ENCODE measurements around the gene MACROH2A1. TPM values are rescaled to one million over a fixed set of nuclear protein-coding genes. Genes with fewer than 3 reads are reported as not detected.

MACROH2A1 gene
- total RNA-seq, 4 donors from 2014 or later, result 278 to 355 (median 319) TPM

GRCh38 chr5:135446206-135446605, 47.2 kb upstream of the MACROH2A1 start:
- Histone ChIP-seq H3K27ac (no peak overlapping the region), H3K4me1 (peaks cover 0 to 13% (median 0%) of the 10 kb centered on the region in 3 donors), H3K36me3 (no peaks in the 10 kb centered on the region), H3K27me3 (peaks cover 0 to 36% (median 0%) of the 10 kb centered on the region in 4 donors), H3K9me3 (no peaks in the 10 kb centered on the region), H3K4me3 (no peak overlapping the region)
- 60 to 91% methylated on average over 1 to 9 of the region's 9 CpGs for WGBS, 2 donors
- no peak for TF ChIP-seq POLR2A (IDR thresholded peaks at IDR 0.05)
- TF ChIP-seq CTCF (IDR thresholded peaks at IDR 0.05), result no peak
- no peak for DNase-seq
- intact Hi-C loops (cut with DNase I), result no loop called here

- intact Hi-C loops (cut with DNase I), result no loop called here
- H3K36me3 ChIP-seq, result no peaks in the 10 kb centered on the region
- no peak overlapping the region for H3K4me3 ChIP-seq
- H3K4me1 ChIP-seq, result peaks cover 0 to 13% (median 0%) of the 10 kb centered on the region in 3 donors
- DNase-seq, result no peak
- no peak overlapping the region for H3K27ac ChIP-seq
- H3K9me3 ChIP-seq, result no peaks in the 10 kb centered on the region
- TF ChIP-seq POLR2A (IDR thresholded peaks at IDR 0.05) (no peak), CTCF (IDR thresholded peaks at IDR 0.05) (no peak)
- peaks cover 0 to 36% (median 0%) of the 10 kb centered on the region in 4 donors for H3K27me3 ChIP-seq
- 79 to 98% methylated on average over 4 to 8 of the region's 14 CpGs for WGBS, 2 donors
Measured at GRCh38 chr5:135445306-135445985, 46.4 kb upstream of the MACROH2A1 start.

- no peak for TF ChIP-seq POLR2A (IDR thresholded peaks at IDR 0.05)
- TF ChIP-seq CTCF (IDR thresholded peaks at IDR 0.05), result no peak
Measured at GRCh38 chr5:135444881-135445280, 45.9 kb upstream of the MACROH2A1 start.

GRCh38 chr5:135444360-135444759, 45.3 kb upstream of the MACROH2A1 start:
- H3K27ac ChIP-seq, result no peak overlapping the region
- no peaks in the 10 kb centered on the region for H3K36me3 ChIP-seq
- H3K27me3 ChIP-seq, result peaks cover 0 to 28% (median 0%) of the 10 kb centered on the region in 4 donors
- no peak for DNase-seq
- H3K9me3 ChIP-seq, result no peaks in the 10 kb centered on the region
- H3K4me1 ChIP-seq, result peaks cover 0 to 13% (median 0%) of the 10 kb centered on the region in 3 donors
- TF ChIP-seq POLR2A (IDR thresholded peaks at IDR 0.05), result no peak
- TF ChIP-seq CTCF (IDR thresholded peaks at IDR 0.05), result no peak
- intact Hi-C loops (cut with DNase I), result no loop called here
- WGBS, 2 donors, result 90 to 92% methylated on average over 2 to 12 of the region's 13 CpGs
- no peak overlapping the region for H3K4me3 ChIP-seq

More at GRCh38 chr5:135444881-135445280, 45.9 kb upstream of the MACROH2A1 start:
- peaks cover 0 to 33% (median 0%) of the 10 kb centered on the region in 4 donors for H3K27me3 ChIP-seq
- DNase-seq, result no peak
- H3K4me3 ChIP-seq, result no peak overlapping the region
- intact Hi-C loops (cut with DNase I), result no loop called here
- no peaks in the 10 kb centered on the region for H3K36me3 ChIP-seq
- H3K4me1 ChIP-seq, result peaks cover 0 to 13% (median 0%) of the 10 kb centered on the region in 3 donors
- no peaks in the 10 kb centered on the region for H3K9me3 ChIP-seq
- H3K27ac ChIP-seq, result no peak overlapping the region
- 80 to 100% methylated on average over 1 to 2 of the region's 6 CpGs for WGBS, 2 donors

GRCh38 chr5:135443161-135443960, 44.3 kb upstream of the MACROH2A1 start:
- WGBS, 2 donors, result 36 to 53% methylated on average over 5 to 6 of the region's 6 CpGs
- intact Hi-C loops (cut with DNase I), result no loop called here
- no peak for DNase-seq
- peaks cover 0 to 17% (median 3%) of the 10 kb centered on the region in 3 donors for H3K4me1 ChIP-seq
- H3K27me3 ChIP-seq, result peaks cover 0 to 24% (median 0%) of the 10 kb centered on the region in 4 donors
- no peaks in the 10 kb centered on the region for H3K9me3 ChIP-seq
- no peak overlapping the region for H3K4me3 ChIP-seq
- TF ChIP-seq CTCF (IDR thresholded peaks at IDR 0.05) (no peak), POLR2A (IDR thresholded peaks at IDR 0.05) (no peak)
- H3K36me3 ChIP-seq, result no peaks in the 10 kb centered on the region
- H3K27ac ChIP-seq, result no peak overlapping the region
